ENCODE measurements around the gene SPATA25. TPM values are rescaled to one million over a fixed set of nuclear protein-coding genes. Genes with fewer than 3 reads are reported as not detected.
A peak's percentile ranks its signal among the peaks of the same experiment; 100 is the strongest.
"Not testable (repeated sequence)": the region's sequence is repeated elsewhere in the genome, so short reads cannot be mapped to it uniquely, and the experiment has no call there.

Gene SPATA25
- polyA plus RNA-seq, 4 donors, result 1.7 to 7.8 (median 2.8) TPM

DNA sequence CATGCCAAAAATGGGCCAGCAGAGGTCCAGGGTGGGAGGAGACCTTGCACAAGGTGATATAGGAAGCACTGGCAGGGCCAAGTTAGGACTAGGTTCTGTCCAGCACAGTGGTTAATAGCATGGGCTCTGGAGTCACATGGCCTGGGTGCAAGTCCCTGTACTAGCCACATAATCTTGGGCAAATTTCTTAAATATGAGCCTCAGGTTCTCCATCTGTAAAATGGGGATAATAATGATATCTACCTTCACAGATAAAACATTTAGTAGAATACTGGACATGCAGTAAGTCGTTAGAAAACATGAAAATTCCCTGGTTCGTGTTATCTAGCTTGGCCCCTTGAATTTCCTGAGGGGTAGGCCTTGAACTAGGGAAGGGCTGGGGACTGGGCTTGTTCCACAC, 9.9 kb upstream of the SPATA25 start:
- no peak for DNase-seq (ENCODE audit: low read depth in 4 of 4, low spot score in 3 of 4)

DNA sequence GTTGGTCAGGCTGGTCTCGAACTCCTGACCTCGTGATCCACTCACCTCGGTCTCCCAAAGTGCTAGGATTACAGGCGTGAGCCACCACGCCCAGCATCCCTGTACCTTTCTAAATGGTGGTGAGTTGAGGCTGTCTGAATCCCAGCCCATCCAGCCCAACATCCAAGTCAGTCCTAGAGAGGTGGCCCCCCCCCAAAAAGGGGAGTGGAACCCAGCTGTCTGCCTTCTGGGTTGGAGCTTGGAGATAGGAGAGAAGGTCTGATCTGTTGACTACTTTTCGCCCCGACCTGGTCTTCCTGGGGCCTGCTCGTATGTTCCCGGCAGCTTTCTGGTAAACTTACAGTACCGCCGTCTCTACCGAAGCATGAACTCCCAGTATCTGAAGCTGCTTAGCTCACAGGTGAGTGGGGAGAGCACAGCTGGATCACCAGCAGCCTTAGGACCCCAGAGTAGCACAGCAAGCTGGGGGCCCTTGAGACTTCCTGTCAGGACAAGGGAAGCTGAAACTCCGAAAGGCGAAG, 9.3 kb upstream of the SPATA25 start:
- no peak for DNase-seq (ENCODE audit: low read depth in 4 of 4, low spot score in 3 of 4)

DNA sequence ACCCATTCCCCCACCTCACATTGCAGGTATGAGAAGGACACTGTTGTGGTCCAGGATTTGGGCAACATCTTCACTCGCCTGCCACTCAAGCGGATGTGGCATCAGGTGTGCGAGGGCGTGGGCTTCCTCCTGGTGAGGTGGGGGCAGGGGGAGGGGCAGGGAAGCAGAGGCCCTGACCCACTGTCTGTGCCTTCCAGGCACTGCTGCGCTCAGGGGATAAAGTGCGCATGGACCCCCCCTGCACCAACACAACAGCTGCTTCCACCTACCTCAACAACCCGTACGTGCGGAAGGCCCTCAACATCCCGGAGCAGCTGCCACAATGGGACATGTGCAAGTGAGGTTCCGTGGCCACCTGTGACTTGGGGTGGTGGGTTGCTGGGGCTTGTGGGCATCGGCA, 7.4 kb upstream of the SPATA25 start:
- no peak for DNase-seq (ENCODE audit: low read depth in 4 of 4, low spot score in 3 of 4)

DNA sequence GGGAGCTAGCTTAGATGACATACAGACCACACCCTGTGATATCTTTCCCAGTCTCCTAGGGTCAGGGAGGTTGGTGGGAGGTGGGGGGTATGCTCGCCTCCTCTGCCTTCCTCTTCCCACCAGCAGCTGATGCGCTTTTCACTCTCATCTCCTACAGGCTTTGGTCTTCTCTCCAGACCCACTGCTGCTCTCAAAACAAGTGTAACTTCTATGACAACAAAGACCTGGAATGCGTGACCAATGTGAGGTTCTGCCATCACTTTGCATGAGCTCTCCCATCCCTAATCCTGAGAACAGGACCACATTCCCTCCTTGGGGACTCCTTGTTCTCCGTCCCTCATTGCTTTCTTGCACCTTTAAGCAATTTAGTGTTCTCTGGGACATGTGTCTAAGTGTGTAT, 6.4 kb upstream of the SPATA25 start:
- no peak for DNase-seq (ENCODE audit: low read depth in 4 of 4, low spot score in 3 of 4)

DNA sequence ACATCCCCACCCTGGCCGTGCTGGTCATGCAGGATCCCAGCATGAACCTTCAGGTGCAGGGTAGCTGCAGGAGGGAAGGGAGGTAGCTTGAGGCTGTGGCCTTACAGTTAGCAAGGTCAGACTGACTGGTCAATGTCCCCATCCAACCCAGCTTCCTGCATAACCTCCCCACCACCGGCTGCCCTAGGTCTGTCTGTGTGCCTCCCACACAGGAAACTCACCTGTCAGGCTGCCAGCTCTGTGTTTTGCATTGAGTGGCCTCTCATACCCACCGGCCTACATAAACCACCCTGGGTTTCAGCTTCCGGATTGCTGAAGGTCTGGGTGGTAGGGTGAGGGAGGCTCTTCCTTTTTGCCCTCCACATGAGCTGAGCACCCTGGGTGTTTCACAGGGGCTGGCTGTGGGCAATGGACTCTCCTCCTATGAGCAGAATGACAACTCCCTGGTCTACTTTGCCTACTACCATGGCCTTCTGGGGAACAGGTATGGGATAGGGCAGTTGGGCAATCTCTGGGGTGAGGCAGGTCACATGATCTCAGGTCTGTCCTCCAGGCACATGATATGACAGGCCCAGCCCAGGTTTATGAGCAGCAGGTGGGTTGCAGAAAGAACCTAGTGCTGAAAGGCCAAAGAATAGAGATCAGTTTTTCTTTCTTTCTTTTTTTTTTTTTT, 5.5 kb upstream of the SPATA25 start:
- DNase-seq (ENCODE audit: low read depth in 4 of 4, low spot score in 3 of 4), result no peak

DNA sequence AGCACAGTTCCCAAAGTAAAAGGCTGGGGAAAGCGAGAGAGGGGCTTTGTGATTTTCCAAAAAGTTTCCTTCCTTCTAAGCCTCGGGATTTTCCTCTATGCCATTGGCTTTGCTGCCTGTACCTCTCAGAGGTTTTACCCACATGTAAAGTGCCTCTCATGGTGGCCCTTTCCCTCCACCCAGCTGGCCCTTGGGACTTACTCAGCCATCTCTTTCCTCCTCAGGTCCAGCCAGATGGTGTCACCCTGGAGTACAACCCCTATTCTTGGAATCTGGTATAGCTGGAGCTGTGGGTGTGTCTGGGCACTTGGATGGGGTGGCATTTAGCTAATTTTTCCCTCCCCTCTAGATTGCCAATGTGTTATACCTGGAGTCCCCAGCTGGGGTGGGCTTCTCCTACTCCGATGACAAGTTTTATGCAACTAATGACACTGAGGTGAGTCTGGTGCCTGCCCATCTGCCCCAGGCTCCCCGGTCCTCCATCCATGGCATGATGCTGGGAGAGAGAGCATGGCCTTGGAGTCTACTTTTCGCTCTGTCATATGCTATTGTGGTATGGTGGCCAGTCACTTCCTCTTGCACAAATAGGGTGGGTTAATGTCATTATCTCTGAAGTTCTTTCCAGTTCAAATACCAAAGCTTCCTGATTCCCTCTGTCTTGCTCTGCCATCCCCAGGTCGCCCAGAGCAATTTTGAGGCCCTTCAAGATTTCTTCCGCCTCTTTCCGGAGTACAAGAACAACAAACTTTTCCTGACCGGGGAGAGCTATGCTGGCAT, 4.8 kb upstream of the SPATA25 start:
- DNase-seq (ENCODE audit: low read depth in 4 of 4, low spot score in 3 of 4), result no peak

DNA sequence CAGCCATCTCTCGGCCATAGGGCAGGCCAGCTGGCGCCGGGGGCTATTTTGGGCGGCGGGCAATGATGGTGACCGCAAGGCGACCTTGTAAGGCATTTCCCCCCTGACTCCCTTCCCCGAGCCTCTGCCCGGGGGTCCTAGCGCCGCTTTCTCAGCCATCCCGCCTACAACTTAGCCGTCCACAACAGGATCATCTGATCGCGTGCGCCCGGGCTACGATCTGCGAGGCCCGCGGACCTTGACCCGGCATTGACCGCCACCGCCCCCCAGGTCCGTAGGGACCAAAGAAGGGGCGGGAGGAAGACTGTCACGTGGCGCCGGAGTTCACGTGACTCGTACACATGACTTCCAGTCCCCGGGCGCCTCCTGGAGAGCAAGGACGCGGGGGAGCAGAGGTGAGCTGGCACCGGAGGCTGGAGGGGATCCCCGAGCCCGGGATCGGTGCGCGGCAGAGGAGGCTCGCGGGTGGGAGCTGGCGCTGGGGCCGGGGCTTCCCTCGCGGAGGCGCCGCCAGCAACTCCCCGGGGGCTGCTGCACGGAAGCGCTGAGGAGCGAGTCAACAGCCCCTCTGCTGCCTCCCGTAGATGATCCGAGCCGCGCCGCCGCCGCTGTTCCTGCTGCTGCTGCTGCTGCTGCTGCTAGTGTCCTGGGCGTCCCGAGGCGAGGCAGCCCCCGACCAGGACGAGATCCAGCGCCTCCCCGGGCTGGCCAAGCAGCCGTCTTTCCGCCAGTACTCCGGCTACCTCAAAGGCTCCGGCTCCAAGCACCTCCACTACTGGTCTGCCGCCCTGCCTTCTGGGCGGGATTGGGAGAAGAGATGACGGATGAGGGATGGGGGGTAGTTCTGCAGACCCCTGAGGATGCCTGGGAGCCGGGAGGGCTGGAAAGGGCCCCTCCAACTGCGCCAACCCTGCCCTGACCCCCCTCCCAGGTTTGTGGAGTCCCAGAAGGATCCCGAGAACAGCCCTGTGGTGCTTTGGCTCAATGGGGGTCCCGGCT, 3.9 kb upstream of the SPATA25 start, which contains the start of the genes CTSA and NEURL2:
CTSA (plus strand) TSS at position 351 of the 999 bp plus-strand sequence; CDS start at position 585, 234 bp downstream.
NEURL2 (minus strand) TSS at position 224 of the 999 bp plus-strand sequence; CDS start at position 7, 217 bp downstream.
- DNase-seq (ENCODE audit: low read depth in 4 of 4, low spot score in 3 of 4), result peak; percentile 80 to 88 (median 84)

DNA sequence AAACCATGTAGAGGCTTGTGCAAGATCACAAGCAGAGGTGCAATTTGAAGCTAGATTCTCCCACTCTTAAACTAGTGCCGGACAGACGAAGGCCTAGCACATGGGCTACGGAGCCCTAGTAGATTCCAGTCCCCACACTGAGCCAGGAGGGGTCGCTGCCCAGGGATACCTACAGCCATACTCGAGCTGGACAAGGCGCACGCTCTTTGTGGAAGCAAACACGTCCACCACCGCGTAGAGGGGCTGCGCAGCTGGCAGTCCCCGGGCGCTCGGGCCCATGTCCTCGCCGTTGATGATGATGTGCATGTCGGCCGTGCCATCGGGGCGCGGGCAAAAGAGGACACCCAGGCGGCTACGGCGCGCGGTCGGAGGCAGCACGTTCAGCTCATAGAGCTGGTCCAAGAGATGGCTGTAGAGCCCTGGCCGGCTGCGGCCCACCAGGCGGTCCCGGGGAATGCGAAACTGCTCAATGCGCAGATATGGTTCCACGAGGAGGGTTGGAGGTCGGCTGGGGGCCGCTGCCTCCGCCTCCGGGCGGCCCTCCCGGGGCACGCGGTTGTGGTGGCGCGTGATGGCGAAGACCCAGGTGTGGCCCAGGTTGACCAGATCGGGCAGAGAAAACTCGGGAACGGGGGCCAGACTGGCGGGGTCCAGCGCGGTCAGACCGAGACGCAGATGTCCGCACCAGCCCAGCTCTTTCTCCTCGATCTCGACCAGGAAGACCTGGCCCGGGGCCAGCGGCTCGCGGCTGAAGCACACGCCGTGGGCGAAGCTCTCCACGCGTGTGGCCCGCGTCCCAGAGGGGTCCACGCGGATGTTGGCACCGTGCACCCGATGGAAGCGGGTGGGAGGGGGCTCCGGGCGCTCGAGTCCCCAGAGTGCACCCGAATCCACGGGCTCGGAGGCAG, 2.9 kb upstream of the SPATA25 start:
- DNase-seq (ENCODE audit: low read depth in 4 of 4, low spot score in 3 of 4), result peak in 3 of 4 donors; percentile 61 to 72 (median 66)

DNA sequence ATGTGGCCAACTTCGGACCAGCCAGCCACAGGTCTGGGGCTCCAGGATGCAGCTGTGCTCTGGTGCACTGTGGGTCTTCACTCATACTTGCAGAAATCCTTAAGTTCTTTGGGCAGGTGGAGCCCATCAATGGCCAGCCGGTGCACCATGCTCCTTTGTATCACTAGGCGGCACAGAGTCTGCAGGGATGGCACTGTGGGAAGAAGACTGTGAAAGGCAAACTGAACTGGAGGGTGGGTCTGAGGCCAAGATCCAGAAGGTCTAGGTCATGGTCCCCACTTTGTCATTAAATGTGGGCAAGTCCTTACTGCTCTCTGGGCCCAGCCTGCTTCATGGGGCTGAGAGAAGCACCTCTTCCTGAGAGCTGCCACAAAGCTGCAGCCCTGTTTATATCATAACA, 1.3 kb upstream of the SPATA25 start:
- DNase-seq (ENCODE audit: low read depth in 4 of 4, low spot score in 3 of 4), result no peak

DNA sequence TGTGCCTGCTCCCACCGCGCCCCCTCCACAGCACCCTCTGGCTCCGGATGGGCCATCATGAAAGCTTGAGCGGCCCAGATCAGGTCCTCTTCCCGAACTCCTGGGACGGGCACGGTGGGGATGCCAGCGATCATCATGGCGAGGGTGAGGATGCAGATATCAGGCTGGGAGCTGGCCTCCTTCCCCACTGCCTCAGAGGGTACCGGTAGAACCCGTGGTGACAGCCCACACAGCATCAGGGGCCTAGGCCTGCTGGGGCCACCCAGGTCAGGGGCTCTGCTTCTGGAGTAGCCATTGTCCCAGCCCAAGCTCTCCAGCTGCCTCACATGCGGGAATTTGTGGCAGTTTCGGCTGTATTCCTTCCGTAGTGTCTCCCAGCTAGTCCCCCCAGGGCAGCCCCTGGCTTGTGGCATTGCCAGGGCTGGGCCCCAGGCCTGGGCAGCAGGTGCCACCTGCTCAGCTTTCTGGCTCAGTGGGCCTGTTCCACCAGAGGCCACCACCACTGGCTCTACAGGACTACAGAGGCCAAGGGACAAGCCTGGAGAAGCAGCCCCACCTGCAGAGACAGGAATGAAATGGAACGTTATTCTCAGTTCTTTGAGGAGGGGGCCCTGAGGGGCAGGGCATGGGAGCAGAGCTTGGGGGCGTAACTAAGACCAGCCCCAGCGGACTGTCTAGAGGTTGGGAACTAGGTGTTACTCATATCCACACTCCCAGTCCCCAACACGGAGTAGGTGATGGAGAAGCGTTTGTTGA, 654 bp downstream of the SPATA25 start:
- no peak for DNase-seq (ENCODE audit: low read depth in 4 of 4, low spot score in 3 of 4)

DNA sequence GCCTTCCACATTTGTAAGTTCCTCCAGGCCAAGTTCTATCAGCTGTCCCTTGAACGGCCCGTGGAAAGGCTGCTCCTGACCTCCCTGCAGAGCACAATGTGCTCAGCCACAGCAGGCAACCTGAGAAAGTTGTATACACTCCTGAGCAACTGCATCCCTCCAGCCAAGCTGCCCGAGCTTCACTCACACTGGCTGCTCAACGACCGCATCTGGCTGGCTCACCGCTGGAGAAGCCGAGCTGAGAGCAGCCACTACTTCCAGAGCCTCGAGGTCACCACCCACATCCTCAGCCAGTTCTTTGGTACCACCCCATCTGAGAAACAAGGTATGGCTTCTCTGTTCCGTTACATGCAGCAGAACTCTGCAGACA, 4.3 kb downstream of the SPATA25 start:
- DNase-seq (ENCODE audit: low read depth in 4 of 4, low spot score in 3 of 4), result no peak

DNA sequence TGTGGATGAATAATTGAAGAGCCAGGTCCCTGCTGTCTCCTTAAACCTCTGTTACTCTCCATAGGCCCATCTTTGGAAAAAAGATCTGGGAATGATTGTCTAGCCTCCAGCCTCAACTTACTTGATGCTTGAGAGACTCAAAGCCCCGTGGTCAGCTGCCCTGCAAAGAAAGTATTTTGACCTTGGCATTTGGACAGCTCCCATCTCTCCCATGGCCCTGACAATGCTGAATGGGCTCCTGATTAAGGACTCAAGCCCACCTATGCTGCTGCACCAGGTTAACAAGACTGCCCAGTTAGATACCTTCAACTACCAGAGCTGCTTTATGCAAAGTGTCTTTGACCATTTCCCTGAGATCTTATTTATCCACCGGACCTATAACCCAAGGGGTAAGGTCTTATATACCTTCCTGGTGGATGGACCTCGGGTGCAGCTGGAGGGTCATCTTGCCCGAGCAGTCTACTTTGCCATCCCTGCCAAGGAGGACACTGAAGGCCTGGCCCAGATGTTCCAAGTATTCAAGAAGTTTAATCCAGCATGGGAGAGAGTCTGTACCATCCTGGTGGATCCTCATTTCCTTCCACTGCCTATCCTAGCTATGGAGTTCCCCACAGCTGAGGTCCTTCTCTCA, 4.8 kb downstream of the SPATA25 start:
- DNase-seq (ENCODE audit: low read depth in 4 of 4, low spot score in 3 of 4), result no peak

DNA sequence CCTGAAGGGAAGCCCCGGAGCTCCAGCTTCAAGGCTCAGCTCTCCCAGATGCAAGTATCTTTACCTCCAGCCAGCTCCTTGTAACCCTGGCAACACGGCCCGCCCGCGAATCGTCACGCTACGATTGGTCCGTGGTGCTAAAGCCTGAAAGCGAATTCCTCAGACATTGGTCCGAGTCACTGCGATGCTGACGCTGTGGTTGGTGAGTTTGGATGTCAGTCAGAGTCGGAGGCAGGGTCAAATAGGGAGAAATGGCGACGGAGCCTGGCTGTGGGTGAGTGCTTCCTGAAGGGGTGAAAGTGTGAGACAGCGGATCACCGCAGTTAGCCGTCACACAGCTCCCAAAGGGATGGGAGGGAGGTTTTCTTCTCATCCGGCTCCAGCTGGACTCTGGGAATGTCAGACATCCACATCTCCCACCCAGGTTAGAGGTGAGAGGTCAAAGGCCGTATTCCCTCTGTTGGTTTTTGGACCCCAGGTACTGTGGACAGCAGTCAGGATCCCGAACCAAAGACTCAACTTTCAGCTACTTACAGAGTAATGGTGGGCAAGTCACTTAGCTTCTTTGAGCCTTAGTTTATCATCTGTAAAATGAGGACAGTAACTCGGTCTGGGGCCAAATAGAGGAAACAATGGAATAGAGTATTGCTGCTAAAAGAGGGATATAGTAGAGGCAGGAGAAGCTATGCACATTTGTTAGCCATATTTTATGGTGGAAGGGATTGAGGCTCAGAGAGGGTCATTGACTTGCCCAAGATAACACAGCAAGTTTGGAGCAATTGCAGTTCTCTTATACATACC, 6.2 kb downstream of the SPATA25 start, which contains the start of gene ZSWIM1:
ZSWIM1 (plus strand) TSS at position 240 of the 801 bp plus-strand sequence. CDS start 1,366 bp downstream, outside the sequence.
- DNase-seq (ENCODE audit: low read depth in 4 of 4, low spot score in 3 of 4), result peak; percentile 98 to 100 (median 99)

DNA sequence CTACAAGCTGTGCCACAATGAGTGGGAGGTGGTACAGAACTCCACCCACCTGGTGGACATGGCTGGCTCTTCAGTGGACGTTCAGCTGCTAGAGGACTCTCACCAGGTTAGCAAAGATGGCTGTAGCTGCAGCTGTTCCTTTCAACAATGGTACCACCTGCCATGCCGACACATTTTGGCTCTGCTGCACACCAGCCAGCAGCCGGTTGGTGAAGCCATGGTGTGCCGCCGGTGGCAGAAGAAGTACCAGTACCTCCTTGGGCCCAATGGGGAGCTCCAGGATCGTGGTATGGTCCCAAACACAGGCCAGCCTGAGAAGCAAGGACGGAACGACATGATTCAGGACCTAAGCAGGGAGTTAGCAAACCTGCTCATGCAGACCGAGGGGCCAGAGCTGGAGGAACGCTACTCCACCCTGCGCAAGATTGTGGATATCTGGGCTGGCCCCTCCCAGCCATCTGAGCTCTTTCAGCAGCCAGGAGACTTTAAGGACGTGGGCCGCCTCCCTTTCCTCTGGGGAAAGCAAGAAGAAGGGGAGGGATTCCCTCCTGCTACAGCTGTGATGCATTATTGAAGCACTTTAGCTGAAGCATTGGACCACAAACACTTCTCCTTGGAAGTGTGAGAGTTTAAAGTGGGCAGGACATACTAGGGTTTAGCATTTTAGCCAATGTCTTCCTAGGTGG, 9.2 kb downstream of the SPATA25 start:
- DNase-seq (ENCODE audit: low read depth in 4 of 4, low spot score in 3 of 4), result no peak

DNA sequence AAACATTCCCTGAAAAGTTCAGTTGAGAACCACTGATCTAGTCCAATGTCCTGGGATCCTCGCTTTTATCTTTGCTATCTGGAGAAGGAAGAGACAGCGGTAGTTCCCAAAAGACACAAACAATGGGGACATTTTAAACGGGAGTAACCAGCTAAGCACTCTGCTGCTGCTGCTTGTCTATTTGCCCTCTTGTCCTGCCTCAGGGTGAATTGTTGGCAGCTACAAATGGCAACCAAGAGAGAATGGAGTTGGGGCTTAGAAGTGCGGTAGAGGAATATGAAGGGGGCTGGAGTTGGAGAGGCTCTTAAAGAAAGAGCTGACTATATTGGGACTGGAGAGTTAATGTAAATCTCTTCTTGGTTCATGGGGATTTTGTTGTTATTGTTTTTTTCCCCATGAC, 12.8 kb downstream of the SPATA25 start:
- no peak for DNase-seq (ENCODE audit: low read depth in 4 of 4, low spot score in 3 of 4)

DNA sequence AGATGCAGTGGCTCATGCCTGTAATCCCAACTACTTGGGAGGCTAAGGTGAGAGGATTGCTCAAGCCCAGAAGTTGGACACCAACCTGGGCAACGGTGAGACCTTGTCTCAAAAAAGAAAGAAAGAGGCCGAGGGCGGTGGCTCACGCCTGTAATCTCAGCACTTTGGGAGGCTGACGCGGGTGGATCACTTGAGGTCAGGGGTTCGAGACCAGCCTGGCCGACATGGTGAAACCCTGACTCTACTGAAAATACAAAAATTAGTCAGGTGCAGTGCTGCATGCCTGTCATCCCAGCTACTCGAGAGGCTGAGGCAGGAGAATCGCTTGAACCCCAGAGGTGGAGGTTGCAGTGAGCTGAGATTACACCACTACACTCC, 13.3 kb downstream of the SPATA25 start:
- DNase-seq (ENCODE audit: low read depth in 4 of 4, low spot score in 3 of 4), result not testable (repeated sequence)

Data from left renal pelvis (tissue), 4 donors.